Endothelial cell of umbilical vein (primary cell): Measurements from ENCODE around the gene CDK11B. TPM values are rescaled to one million over a fixed set of nuclear protein-coding genes. Genes with fewer than 3 reads are reported as not detected.

Experiments used
- BruUV-seq: library from RNA; stranded (reverse); fragments of 400-500 nt; replicated peaks from 2 replicates; lab custom pipeline; 2021; lab: Mats Ljungman, UMichigan
- CTCF ChIA-PET: fragments of 300-600, 350-600 bp; sonication (Branson Sonifier 250); formaldehyde crosslinking; loops from one replicate; lab custom pipeline; 2021; ENCODE audit warnings: antibody characterized with exemption, inconsistent platforms; lab: Charles Lee
- POLR2A ChIA-PET: fragments of 300-600, 350-600 bp; sonication (Branson Sonifier 250); formaldehyde crosslinking; loops from one replicate; lab custom pipeline; 2021; ENCODE audit warnings: antibody characterized with exemption, inconsistent platforms; lab: Charles Lee
- DNase-seq: peaks from one replicate; pipeline ENCODE4 v3.0.0-alpha.2; 2011; ENCODE audit warnings: low read depth, low spot score
- FAIRE-seq: peaks from 2 replicates; lab custom pipeline; 2011; peaks lifted over from hg19 to GRCh38; lab: Jason Lieb, UNC
- H2AFZ ChIP-seq: 2 replicates; pipeline ENCODE4 v1.6.0; 2012; ENCODE audit warnings: low read depth, low read length, control low read depth, inconsistent platforms
- H3K27ac ChIP-seq: 2 replicates; pipeline ENCODE4 v1.5.1; 2011; ENCODE audit warnings: low read depth, mild to moderate bottlenecking, control low read depth, low read length, moderate library complexity; ENCODE audit not compliant: insufficient read depth
- H3K27me3 ChIP-seq, 2 experiments: 2 replicates each; pipeline versions ENCODE4 v1.6.0 to v1.6.1; 2011; ENCODE audit warnings: low read length in 2 of 2, mixed read lengths in 1 of 2; ENCODE audit not compliant: control insufficient read depth in 2 of 2, insufficient read depth in 2 of 2
- H3K36me3 ChIP-seq, 2 experiments: 2 replicates in 1 of 2; 3 replicates in 1 of 2; pipeline ENCODE4 v1.5.1; 2011; ENCODE audit warnings: low read length in 2 of 2, mild to moderate bottlenecking in 1 of 2, moderate library complexity in 1 of 2; ENCODE audit not compliant: control insufficient read depth in 2 of 2, insufficient read depth in 2 of 2; ENCODE audit errors: extremely low read depth in 1 of 2
- H3K4me1 ChIP-seq: 3 replicates; pipeline ENCODE4 v1.5.1; 2011; ENCODE audit warnings: mild to moderate bottlenecking, low read length; ENCODE audit not compliant: control insufficient read depth, insufficient read depth; ENCODE audit errors: extremely low read depth
- H3K4me2 ChIP-seq: 2 replicates; pipeline ENCODE4 v1.6.1; 2011; ENCODE audit warnings: low read length, control low read depth, mixed read lengths; ENCODE audit not compliant: insufficient read depth
- H3K4me3 ChIP-seq, 3 experiments: fragments of 200-600 bp in 1 of 3; sonication (generic), shearing (Covaris generic) in 1 of 3; replicated peaks in 1 of 3; 2 replicates each; pipeline ENCODE4 v1.5.1; 2011 to 2016; ENCODE audit warnings: control low read depth in 3 of 3, low read length in 3 of 3, mild to moderate bottlenecking in 2 of 3, inconsistent platforms in 1 of 3, low read depth in 1 of 3, moderate library complexity in 1 of 3; ENCODE audit not compliant: insufficient read depth in 1 of 3
- H3K79me2 ChIP-seq: 2 replicates; pipeline ENCODE4 v1.6.0; 2012; ENCODE audit warnings: low read length, inconsistent platforms; ENCODE audit not compliant: control insufficient read depth, insufficient read depth
- H3K9ac ChIP-seq: replicated peaks from 2 replicates; pipeline ENCODE3; 2011; ENCODE audit warnings: low read length, control low read depth; ENCODE audit not compliant: insufficient read depth; ENCODE audit errors: extremely low read depth
- H3K9me1 ChIP-seq: replicated peaks from 3 replicates; pipeline ENCODE4 v1.6.0; 2011; ENCODE audit warnings: mild to moderate bottlenecking, low read length; ENCODE audit not compliant: control insufficient read depth, insufficient read depth; ENCODE audit errors: extremely low read depth
- H3K9me3 ChIP-seq: replicated peaks from 2 replicates; pipeline ENCODE4 v1.5.1; 2012; ENCODE audit warnings: low read length, inconsistent platforms; ENCODE audit not compliant: control insufficient read depth, insufficient read depth
- H4K20me1 ChIP-seq: replicated peaks from 2 replicates; pipeline ENCODE3; 2011; ENCODE audit warnings: mild to moderate bottlenecking, low read length; ENCODE audit not compliant: control insufficient read depth, insufficient read depth; ENCODE audit errors: extremely low read depth
- CTCF ChIP-seq, 2 donors: IDR thresholded peaks; 1 replicate in 1 of 2; 2 replicates in 1 of 2; pipeline ENCODE4 v1.5.1; 2011; ENCODE audit warnings: low read length in 2 of 2, mild to moderate bottlenecking in 2 of 2, moderate library complexity in 2 of 2, control low read depth in 1 of 2, inconsistent platforms in 1 of 2, low read depth in 1 of 2; ENCODE audit not compliant: insufficient read depth in 1 of 2; ENCODE audit errors: extremely low read depth in 1 of 2
- EZH2 ChIP-seq: IDR thresholded peaks from 2 replicates; pipeline ENCODE4 v1.6.1; 2012; ENCODE audit warnings: borderline replicate concordance, low read depth, mild to moderate bottlenecking, moderate library complexity, low read length, inconsistent platforms; ENCODE audit not compliant: severe bottlenecking
- FOS ChIP-seq: IDR thresholded peaks from 2 replicates; pipeline ENCODE4 v1.6.1; 2011; ENCODE audit warnings: mild to moderate bottlenecking, low read length, moderate library complexity, borderline replicate concordance; ENCODE audit not compliant: insufficient read depth
- GATA2 ChIP-seq: IDR thresholded peaks from 2 replicates; pipeline ENCODE4 v1.7.0; 2011; ENCODE audit warnings: low read depth, mild to moderate bottlenecking, moderate library complexity, mixed read lengths, low read length; ENCODE audit not compliant: insufficient read length, insufficient read depth
- JUN ChIP-seq: IDR thresholded peaks from 2 replicates; pipeline ENCODE4 v1.6.1; 2011; ENCODE audit warnings: borderline replicate concordance, low read depth; ENCODE audit not compliant: insufficient read length, insufficient read depth
- MAX ChIP-seq: IDR thresholded peaks from 2 replicates; pipeline ENCODE4 v1.6.1; 2011; ENCODE audit not compliant: insufficient read depth, insufficient read length
- MYC ChIP-seq: IDR thresholded peaks from one replicate; pipeline ENCODE4 v1.6.1; 2011; ENCODE audit warnings: mild to moderate bottlenecking, low read depth, low read length
- POLR2A ChIP-seq: IDR thresholded peaks from 2 replicates; pipeline ENCODE4 v1.6.1; 2012; ENCODE audit warnings: low read depth, mild to moderate bottlenecking, control low read depth, low read length
- POLR2AphosphoS5 ChIP-seq: IDR thresholded peaks from 2 replicates; pipeline ENCODE4 v1.6.1; 2012; ENCODE audit warnings: low read depth, mild to moderate bottlenecking, control low read depth, low read length, moderate library complexity; ENCODE audit not compliant: insufficient read depth
- dilution Hi-C: fragments of 300-500 bp; cut with MboI; formaldehyde crosslinking; loops from one replicate; pipeline ENCODE4 v1.15.0; 2019; ENCODE audit warnings: low sequenced_read_pairs; ENCODE audit not compliant: extremely low pct_ligation_motif_present
- intact Hi-C: fragments of 100-400 bp; cut with micrococcal nuclease; formaldehyde crosslinking; loops from one replicate; pipeline ENCODE4 v1.10.0; 2022
- polyA plus RNA-seq, 4 experiments: library from polyadenylated mRNA; depleted of rRNA in 3 of 4; stranded (reverse) in 3 of 4; unstranded in 1 of 4; fragments of >200 nt; gene quantifications; 2 replicates each; pipeline versions ENCODE4 v1.2.1 to v1.2.3, GENCODE V29; 2011 to 2012; ENCODE audit warnings: missing spikeins in 1 of 4
- total RNA-seq: library from RNA; stranded (reverse); gene quantifications from 2 replicates; pipeline ENCODE4 v1.2.3, GENCODE V29; 2021

CDK11B gene
- total and polyA plus RNA-seq, 2 donors (not counting 3 experiments of a cell fraction or from before 2014, with no cell fraction given), result 16.4 to 32.0 TPM

GRCh38 chr1:1622788-1623094 is 36.1 kb downstream of the CDK11B start:
- no TSS peak for BruUV-seq
- DNase-seq (no peak), FAIRE-seq (no peak)
- intact Hi-C loops, result no loop called here
- Histone ChIP-seq H3K4me1 (no peaks in the 10 kb centered on the region), H3K27me3 (no peaks in the 10 kb centered on the region), H3K9me1 (no peaks in the 10 kb centered on the region), H3K4me2 (no peak overlapping the region), H4K20me1 (no peaks in the 10 kb centered on the region), H3K79me2 (no peaks in the 10 kb centered on the region), H3K9ac (no peak overlapping the region), H3K27ac (no peak overlapping the region), H3K4me3 (no peak overlapping the region), H3K9me3 (no peaks in the 10 kb centered on the region), H3K36me3 (peaks cover 0 to 2% of the 10 kb centered on the region in 2 experiments), H2AFZ (no peak overlapping the region)
- CTCF ChIA-PET, result interaction anchor here (1.3 kb wide), 1 partner anchor 19 kb away, joined by 5 read pairs; no protein-coding TSS in a partner anchor
- POLR2A ChIA-PET, result no interaction called here
- dilution Hi-C loops, result no loop called here
- TF ChIP-seq POLR2AphosphoS5 (no peak), POLR2A (no peak), MYC (no peak), EZH2 (no peak), FOS (no peak), JUN (no peak), MAX (no peak), GATA2 (no peak), CTCF (IDR thresholded peaks at IDR 0.05; ENCODE audit: extremely low read depth in 1 of 2, insufficient read depth in 1 of 2, low read depth in 1 of 2, low read length in 2 of 2) (no peak)
